Upper lobe of left lung (tissue), 4 donors: Measurements from ENCODE around the gene SLC25A21.

Source experiments
- POLR2A ChIP-seq, 4 donors: fragments of 450-650 bp; IDR thresholded peaks; one replicate each; pipeline ENCODE4 v1.5.1; 2016 to 2017; ENCODE audit warnings: antibody characterized with exemption in 4 of 4, mild to moderate bottlenecking in 2 of 4
- POLR2AphosphoS5 ChIP-seq, 2 donors: sonication (generic); formaldehyde crosslinking; IDR thresholded peaks; one replicate each; pipeline ENCODE4 v1.5.1; 2017; ENCODE audit warnings: antibody characterized with exemption in 2 of 2
- TF ChIP-seq, protein P1 (sequence below), 6 experiments: fragments of 450-650 bp in 4 of 6; fragments of 200-600 bp in 2 of 6; sonication (generic) in 2 of 6; IDR thresholded peaks; one replicate each; pipeline ENCODE4 v1.5.1; 2016 to 2019; ENCODE audit warnings: antibody characterized with exemption in 6 of 6

DNA sequence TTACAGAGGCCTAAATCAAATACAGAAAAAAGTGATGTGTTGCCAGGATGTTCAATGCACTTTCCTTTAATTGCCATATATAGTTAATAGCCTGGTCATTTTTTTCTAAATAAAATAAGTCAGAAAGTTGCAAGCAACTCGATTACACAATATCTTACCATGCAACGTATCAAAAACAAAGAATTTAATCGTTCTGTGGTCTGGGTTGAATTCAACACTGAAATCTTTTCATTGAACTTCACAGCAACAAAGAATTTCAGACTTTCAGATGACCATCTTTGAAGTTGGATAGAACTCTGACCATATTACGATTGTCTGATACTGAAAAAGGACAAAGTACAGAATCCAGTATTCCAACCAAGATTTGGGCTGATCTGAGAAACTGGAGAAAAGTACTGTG, 231.9 kb downstream of the SLC25A21 start:
- no peak for TF ChIP-seq POLR2A (IDR thresholded peaks at IDR 0.05)
- TF ChIP-seq, protein P1, sequence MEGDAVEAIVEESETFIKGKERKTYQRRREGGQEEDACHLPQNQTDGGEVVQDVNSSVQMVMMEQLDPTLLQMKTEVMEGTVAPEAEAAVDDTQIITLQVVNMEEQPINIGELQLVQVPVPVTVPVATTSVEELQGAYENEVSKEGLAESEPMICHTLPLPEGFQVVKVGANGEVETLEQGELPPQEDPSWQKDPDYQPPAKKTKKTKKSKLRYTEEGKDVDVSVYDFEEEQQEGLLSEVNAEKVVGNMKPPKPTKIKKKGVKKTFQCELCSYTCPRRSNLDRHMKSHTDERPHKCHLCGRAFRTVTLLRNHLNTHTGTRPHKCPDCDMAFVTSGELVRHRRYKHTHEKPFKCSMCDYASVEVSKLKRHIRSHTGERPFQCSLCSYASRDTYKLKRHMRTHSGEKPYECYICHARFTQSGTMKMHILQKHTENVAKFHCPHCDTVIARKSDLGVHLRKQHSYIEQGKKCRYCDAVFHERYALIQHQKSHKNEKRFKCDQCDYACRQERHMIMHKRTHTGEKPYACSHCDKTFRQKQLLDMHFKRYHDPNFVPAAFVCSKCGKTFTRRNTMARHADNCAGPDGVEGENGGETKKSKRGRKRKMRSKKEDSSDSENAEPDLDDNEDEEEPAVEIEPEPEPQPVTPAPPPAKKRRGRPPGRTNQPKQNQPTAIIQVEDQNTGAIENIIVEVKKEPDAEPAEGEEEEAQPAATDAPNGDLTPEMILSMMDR (IDR thresholded peaks at IDR 0.05), result no peak
- no peak for TF ChIP-seq POLR2AphosphoS5 (IDR thresholded peaks at IDR 0.05)
